ENCODE measurements around the gene PHF5A.

Gene PHF5A

DNA sequence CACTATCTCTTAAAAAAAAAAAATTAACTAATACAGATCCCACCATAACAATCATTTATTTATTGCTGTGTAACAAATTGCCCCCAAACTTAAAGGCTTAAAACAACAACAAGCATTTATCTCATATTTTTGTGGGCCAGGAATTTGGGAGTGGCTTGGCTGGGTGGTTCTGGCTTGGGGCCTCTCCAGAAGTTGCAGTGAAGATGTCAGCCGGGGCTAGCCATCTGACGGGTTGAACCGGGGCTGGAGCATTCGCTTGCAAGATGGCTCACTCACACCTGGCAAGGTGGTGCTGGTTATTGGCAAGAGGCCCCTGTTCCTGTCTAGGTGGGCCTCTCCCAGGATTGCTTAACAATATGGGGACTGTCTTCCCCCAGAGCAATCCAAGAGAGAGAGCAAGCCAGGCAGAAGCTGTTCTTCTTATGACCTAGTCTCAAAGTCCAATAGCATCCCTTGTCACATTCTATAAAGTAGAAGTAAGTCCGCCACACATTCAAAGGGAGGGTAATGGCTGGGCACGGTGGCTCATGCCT lies 29.9 kb upstream of the PHF5A start:
- Histone ChIP-seq H3F3A (ENCODE audit: control insufficient read depth, insufficient read depth) (no peaks in the 10 kb centered on the region), H3K4me2 (ENCODE audit: low read length) (no peak overlapping the region), H3K4me3 (ENCODE audit: low read length) (no peak overlapping the region), H3K79me2 (ENCODE audit: control insufficient read depth, low read length) (peaks cover 74% of the 10 kb centered on the region), H3K9me2 (replicated peaks; ENCODE audit: control insufficient read depth, low read length) (no peaks in the 10 kb centered on the region), H3K27me3 (ENCODE audit: control insufficient read depth, low read length) (no peaks in the 10 kb centered on the region), H3K9me3 (ENCODE audit: control insufficient read depth, insufficient read depth, low read length) (no peaks in the 10 kb centered on the region), H3K27ac (ENCODE audit: low read depth, low read length) (no peak overlapping the region), H3K4me1 (ENCODE audit: control insufficient read depth, low read length) (no peaks in the 10 kb centered on the region), H3K36me3 (ENCODE audit: control insufficient read depth, low read length) (peaks cover 27% of the 10 kb centered on the region), H4K20me1 (ENCODE audit: control insufficient read depth, insufficient read depth, low read depth, low read length) (0 out of 2 replicates have a peak, but pooled peaks cover 3% of the 10 kb centered on the region)
- TF ChIP-seq, protein P1, sequence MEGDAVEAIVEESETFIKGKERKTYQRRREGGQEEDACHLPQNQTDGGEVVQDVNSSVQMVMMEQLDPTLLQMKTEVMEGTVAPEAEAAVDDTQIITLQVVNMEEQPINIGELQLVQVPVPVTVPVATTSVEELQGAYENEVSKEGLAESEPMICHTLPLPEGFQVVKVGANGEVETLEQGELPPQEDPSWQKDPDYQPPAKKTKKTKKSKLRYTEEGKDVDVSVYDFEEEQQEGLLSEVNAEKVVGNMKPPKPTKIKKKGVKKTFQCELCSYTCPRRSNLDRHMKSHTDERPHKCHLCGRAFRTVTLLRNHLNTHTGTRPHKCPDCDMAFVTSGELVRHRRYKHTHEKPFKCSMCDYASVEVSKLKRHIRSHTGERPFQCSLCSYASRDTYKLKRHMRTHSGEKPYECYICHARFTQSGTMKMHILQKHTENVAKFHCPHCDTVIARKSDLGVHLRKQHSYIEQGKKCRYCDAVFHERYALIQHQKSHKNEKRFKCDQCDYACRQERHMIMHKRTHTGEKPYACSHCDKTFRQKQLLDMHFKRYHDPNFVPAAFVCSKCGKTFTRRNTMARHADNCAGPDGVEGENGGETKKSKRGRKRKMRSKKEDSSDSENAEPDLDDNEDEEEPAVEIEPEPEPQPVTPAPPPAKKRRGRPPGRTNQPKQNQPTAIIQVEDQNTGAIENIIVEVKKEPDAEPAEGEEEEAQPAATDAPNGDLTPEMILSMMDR (IDR thresholded peaks at IDR 0.05; ENCODE audit: low read depth, low read length, poor library complexity, severe bottlenecking) = no peak
- no peak for TF ChIP-seq EZH2phosphoT487 (IDR thresholded peaks at IDR 0.05; ENCODE audit: borderline replicate concordance, low read length)

DNA sequence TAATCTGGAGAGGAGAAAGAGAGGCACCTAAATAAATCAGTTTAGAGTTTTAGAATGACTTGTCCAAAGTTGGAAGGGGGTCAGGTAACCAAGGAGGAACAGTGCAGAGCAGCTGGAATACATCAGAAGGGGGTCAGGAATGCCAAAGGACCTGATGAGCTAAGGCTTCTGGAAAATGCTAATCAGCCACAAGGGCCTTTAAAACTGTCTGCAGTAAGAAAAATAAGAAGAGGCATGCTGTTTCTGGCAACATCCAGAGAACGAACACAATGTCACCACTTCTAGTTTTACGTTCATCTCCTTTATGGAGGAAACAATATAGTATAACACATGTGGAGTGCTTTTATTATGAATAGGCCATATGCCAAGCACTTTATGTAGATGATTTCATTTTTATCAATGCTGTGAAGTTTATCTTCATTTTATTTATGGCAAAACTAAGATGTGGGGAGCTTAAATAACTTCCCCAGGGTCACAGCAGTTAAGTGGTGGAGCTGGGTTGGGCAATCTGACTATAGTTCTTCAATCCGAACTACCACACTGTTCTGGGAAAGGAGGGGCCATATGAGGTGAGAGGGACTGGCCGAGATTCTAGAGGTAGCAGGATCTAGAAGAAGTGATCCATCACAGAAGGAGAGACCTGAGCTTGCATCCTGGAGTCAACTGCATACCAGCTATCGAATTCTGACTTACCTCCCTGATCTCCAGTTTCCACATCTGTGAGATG lies 23.0 kb upstream of the PHF5A start:
- Histone ChIP-seq H4K20me1 (ENCODE audit: control insufficient read depth, insufficient read depth, low read depth, low read length) (peaks cover 3% of the 10 kb centered on the region; the same call in 1 of the 2 replicates), H3K27ac (ENCODE audit: low read depth, low read length) (no peak overlapping the region), H3K36me3 (ENCODE audit: control insufficient read depth, low read length) (peaks cover 8% of the 10 kb centered on the region; the same call in 1 of the 2 replicates)

DNA sequence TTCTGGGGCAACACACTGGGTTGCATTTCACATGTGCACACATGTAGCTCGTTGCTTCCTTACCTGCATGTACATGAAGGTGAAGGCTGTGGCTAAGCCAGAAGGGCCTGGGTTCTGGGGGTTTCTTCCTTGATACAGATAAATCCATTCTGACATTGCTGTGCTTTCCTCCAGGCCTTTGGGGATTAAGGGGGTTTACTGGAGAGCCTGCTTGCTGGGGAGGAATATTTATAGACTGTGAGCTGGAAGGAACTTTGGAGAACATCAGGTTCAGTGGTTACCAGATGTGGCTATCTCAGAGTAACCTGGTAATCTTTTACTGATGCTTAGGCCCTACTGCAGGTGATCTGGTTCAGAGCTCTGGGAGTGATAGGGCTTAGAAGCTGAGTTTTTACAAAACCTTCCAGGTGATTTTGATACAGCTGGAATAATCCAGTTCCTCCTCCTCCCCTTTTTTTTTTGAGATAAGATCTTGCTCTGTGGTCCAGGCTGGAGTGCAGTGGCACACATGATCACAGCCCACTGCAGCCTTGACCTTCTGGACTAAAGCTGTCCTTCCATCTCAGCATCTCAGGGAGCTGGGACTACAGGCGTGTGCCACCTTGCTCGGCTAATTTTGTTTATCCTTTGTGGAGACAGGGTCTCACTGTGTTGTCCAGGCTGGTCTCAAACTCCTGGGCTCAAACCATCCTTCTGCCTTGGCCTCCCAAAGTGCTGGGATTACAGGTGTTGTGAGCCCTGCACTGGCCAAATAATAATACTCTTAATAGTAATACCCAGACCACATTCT lies 20.3 kb upstream of the PHF5A start:
- Histone ChIP-seq H3K4me2 (ENCODE audit: low read length) (no peak overlapping the region), H3K79me2 (ENCODE audit: control insufficient read depth, low read length) (peaks cover 95% of the 10 kb centered on the region), H3K27me3 (ENCODE audit: control insufficient read depth, low read length) (no peaks in the 10 kb centered on the region), H3K9me2 (replicated peaks; ENCODE audit: control insufficient read depth, low read length) (no peaks in the 10 kb centered on the region), H4K20me1 (ENCODE audit: control insufficient read depth, insufficient read depth, low read depth, low read length) (no peaks in the 10 kb centered on the region; the same call in 1 of the 2 replicates), H3F3A (ENCODE audit: control insufficient read depth, insufficient read depth) (no peaks in the 10 kb centered on the region), H3K27ac (ENCODE audit: low read depth, low read length) (no peak overlapping the region), H3K4me1 (ENCODE audit: control insufficient read depth, low read length) (no peaks in the 10 kb centered on the region), H3K9me3 (ENCODE audit: control insufficient read depth, insufficient read depth, low read length) (no peaks in the 10 kb centered on the region), H3K4me3 (ENCODE audit: low read length) (no peak overlapping the region), H3K36me3 (ENCODE audit: control insufficient read depth, low read length) (peaks cover 9% of the 10 kb centered on the region; the same call in 1 of the 2 replicates)
- no peak for TF ChIP-seq EZH2phosphoT487 (IDR thresholded peaks at IDR 0.05; ENCODE audit: borderline replicate concordance, low read length)
- TF ChIP-seq, protein P1 (IDR thresholded peaks at IDR 0.05; ENCODE audit: low read depth, low read length, poor library complexity, severe bottlenecking) = no peak

More for the DNA sequence above, 23.0 kb upstream of the PHF5A start:
- no peaks in the 10 kb centered on the region for H3F3A ChIP-seq (ENCODE audit: control insufficient read depth, insufficient read depth)
- TF ChIP-seq, protein P1 (IDR thresholded peaks at IDR 0.05; ENCODE audit: low read depth, low read length, poor library complexity, severe bottlenecking) = no peak
- TF ChIP-seq EZH2phosphoT487 (IDR thresholded peaks at IDR 0.05; ENCODE audit: borderline replicate concordance, low read length) = no peak
- H3K9me3 ChIP-seq (ENCODE audit: control insufficient read depth, insufficient read depth, low read length) = no peaks in the 10 kb centered on the region
- H3K27me3 ChIP-seq (ENCODE audit: control insufficient read depth, low read length) = no peaks in the 10 kb centered on the region
- no peak overlapping the region for H3K4me3 ChIP-seq (ENCODE audit: low read length)
- H3K79me2 ChIP-seq (ENCODE audit: control insufficient read depth, low read length) = peaks cover 99% of the 10 kb centered on the region
- H3K4me1 ChIP-seq (ENCODE audit: control insufficient read depth, low read length) = no peaks in the 10 kb centered on the region
- H3K9me2 ChIP-seq (replicated peaks; ENCODE audit: control insufficient read depth, low read length) = no peaks in the 10 kb centered on the region
- no peak overlapping the region for H3K4me2 ChIP-seq (ENCODE audit: low read length)

Data from DOHH2 (cell line).